GM21367 (cell line): ENCODE results near the gene CIC.
A peak's percentile ranks its signal among the peaks of the same experiment; 100 is the strongest.

Source experiments
- ATAC-seq: cut with Tn5 transposase; IDR thresholded peaks from one replicate; pipeline ENCODE4 v1.9.1; 2021; ENCODE audit not compliant: unreplicated experiment

CIC gene

DNA sequence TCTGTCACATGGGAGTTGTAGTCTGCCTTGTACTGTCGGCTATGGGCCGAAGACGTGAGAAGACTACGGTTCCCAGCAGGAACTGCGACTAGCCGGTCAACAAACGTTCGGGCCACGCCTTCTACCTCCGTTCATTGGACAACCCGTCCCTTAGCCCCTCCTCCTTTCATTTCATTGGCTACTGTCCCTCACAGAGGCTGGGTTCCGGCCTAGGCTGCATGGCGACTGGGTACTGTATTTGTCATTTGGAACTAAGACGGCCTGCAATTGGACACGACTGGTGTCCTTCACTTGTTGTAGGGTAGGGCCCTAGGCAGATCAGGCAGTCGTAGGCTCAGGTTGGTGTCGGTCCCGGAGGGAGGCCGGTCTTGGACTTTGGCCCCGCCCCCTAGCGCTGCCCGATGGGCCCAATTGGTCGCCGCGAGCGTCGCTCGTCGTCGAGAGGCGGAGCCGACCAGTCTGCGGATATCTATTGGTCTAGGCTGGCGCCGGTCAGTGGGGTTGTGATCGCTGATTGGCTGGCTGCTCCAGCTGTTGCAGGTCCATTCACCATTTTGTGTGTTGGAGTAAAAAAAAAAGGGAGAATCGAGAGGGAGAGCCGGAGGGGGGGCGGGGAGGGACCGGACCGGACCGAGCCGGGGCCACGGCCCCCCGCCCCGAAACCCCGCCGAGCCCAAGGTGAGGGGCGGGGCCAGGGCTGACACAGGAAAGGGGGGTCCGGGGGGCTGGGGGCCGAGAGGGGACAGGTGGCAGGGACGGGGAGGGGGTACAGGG, at the start of gene CIC:
TSS of gene CIC (plus strand) at position 549 of the 774 bp plus-strand sequence. CDS start 2,532 bp downstream, outside the sequence.
- peak; percentile 69 for ATAC-seq

DNA sequence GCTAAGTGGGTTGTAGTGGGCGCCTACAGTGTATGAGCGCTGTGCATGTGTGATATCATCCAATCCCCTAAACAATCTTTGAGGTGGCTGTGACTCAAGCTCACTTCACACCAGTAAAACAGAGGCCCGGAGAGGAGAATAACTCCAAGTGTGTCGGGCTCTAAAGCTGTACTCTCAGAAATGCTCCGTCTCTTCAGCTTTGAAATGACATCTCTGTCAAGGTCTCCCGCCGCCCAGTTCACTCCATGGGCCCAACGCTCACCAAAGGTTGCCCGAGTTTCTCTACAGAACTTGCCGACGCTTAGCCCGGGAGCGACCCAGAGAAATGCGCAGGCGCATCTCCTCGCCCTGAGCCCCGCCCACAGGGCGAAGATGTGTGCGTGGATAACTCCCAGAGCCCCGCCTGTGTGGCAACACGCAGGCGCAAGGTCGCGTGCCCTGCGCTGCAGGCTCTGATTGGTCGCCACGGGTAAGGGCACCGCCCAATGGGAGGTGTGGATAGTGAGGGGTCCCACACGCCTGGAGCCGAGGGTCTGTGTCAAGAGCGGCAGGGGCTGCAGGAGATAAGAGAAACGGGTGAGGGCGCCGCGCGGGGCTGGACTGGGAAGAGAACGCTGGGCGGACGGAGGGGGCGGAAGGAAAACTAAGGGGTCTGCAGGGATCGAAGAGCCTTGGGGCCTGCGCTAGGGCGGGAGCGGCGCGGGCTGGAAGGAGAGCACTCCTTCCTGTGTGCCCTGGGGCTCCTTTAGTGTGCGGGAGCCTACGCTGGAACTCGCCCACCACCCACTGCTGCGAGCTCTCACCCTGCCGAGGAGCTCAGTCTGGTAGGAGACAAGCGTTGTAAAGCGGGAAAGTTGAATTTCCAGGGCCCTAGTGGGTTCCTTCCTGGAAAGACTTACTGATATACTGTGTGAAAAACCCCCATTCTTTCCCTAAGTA, 49.0 kb upstream of the CIC start, which contains the start of gene ZNF526:
TSS of gene ZNF526 (plus strand) at position 501 of the 939 bp plus-strand sequence. CDS start 4,092 bp downstream, outside the sequence.
- peak; percentile 62 for ATAC-seq

DNA sequence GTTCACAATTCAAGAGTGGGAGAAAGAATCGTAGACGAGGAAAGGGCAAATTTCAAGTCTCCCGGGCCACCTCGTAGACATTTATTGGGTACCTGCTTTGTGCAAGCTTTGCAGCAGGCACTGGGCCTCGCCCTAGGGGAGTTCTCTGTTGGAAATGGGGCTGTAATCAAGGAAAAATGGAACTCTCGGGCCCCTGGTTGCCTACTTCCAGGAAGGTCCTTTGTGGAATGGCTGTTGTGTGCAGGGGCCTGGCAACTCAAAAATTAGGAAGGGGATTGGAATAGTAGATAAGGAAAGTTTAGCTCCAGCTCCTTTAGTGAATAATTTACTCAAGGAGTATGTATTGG, 48.3 kb upstream of the CIC start:
- no peak for ATAC-seq

DNA sequence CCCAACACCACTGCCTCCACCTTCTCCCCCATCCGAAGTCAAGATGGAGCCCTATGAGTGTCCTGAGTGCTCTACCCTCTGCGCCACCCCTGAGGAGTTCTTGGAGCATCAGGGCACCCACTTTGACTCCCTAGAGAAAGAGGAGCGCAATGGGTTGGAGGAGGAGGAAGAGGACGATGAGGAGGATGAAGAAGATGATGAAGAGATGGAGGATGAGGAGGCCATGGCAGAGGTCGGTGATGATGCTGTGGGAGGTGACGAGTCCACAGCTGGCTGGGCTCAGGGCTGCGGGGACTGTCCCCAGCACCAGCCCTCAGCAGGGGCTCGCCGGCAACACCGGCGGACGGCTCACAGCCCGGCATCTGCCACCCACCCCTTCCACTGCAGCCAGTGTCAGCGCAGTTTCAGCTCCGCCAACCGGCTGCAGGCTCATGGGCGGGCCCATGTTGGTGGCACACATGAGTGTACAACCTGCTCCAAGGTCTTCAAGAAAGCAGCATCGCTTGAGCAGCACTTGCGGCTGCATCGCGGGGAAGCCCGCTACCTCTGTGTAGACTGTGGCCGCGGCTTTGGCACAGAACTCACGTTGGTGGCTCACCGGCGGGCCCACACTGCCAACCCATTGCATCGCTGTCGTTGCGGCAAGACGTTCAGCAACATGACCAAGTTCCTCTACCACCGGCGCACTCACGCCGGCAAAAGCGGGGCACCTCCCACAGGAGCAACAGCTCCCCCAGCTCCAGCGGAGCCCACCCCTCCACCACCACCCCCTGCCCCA, 43.9 kb upstream of the CIC start:
- no peak for ATAC-seq

- no peak for ATAC-seq
Observed at GRCh38 chr19:42225718-42226292, 43.2 kb upstream of the CIC start.

GRCh38 chr19:42226886-42227285, 42.2 kb upstream of the CIC start:
- no peak for ATAC-seq

DNA sequence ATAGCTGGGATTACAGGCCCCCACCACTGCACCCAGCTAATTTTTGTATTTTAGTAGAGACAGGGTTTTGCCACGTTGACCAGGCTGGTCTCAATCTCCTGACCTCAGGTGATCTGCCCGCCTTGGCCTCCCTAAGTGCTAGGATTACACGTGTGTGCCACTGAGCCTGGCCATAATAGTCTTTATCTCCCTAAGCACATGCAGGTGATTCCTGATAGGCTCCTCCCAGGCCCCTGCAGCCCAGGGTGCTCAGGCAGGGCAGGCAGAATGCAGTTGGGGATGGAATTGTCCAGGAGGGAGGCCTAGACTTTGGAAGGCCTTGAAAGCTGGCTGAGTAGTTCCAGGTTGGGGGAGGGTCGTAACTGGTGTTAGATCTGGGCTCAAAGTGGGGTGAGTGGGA, 40.4 kb upstream of the CIC start:
- no peak for ATAC-seq

DNA sequence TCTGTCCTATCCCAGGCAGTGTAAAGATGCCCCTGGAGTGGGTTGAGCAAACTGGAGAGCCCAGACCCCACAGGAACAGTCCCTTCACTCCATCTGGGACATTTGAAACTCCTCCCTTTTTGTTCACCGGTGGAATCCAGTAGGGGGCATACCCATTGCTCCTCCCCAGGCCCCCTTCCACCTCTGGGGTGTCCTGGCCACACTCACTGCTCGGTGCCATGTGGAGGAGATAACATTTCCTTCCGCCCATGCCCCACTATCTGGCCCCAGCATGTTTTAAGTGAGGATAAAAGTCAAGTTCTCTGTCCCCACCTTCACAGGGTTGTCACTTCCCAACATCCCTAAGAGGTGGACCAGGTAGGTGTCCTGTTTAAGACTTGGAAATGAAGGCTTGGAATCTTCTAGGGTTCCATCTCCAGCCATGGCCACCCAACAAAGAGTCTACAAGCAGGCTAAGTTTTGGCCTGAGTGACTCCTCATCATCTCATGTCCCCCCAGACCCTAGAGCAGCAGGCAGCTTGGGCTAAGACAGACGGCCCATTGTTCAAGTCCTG, 39.7 kb upstream of the CIC start:
- ATAC-seq = no peak

DNA sequence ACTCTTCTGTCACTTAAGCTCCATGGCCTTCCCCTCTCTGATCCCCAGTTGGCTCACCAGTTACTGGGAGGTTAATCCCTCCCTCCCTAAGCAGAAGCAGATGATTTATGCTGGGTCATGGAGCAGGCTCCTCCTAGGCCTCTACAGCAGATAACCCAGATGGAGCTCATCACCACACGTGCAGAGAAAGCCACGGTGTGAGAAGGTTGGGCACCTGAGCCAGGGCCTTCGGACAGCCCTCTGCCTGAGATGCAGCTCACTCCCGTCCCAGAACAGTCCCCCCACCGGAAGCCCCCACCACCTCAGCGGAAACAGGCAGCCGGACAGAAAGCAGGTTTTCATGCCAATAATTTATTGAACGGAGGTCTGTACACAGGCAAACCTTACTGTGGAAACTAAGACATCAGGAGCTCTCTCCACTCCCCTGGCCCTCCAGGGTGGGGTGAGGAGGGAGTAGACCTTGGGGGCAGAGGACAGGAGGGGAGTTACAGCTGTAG, 39.1 kb upstream of the CIC start:
- no peak for ATAC-seq

DNA sequence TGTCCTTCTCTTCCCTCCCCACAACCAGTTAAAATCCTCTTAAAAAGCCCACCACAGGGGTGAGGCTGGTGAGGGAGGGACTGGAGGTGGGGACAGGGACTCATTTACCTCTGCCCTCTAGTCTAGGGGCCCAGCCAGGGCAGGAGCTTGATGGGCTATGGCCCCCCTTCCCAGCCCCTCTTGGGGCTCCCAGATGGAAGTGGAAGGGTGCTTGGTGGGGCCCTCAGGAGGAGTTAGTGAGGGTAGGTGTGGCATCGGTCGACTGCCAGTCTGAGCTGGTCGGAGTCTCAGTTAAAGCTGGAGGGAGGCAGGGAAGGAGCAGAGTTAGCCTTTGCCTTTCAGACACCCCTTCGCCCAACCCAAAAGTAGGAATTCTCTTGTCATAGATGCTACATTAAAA, 38.5 kb upstream of the CIC start:
- ATAC-seq = no peak

DNA sequence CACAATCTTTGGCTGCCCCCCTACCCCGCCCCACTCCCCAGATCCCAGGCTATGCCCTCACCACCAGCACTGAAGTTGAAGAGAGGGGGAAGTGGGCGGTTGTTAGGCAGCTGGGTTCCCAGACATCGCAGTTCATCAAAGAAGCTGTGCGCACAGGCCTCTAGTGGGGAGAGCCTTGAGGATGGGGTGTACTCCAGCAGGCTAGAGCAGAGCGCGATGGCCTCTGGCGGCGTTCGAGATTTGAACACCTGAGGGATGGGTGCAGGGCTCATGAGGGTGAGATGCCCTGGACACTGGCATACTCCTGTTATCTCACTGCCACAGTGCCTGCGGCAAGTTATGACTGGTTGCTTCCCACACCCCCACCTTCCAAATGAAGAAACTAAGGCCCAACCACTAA, 36.6 kb upstream of the CIC start:
- ATAC-seq = no peak

GRCh38 chr19:42233106-42233505, 35.9 kb upstream of the CIC start:
- no peak for ATAC-seq

GRCh38 chr19:42233678-42234292, 35.3 kb upstream of the CIC start:
- no peak for ATAC-seq

DNA sequence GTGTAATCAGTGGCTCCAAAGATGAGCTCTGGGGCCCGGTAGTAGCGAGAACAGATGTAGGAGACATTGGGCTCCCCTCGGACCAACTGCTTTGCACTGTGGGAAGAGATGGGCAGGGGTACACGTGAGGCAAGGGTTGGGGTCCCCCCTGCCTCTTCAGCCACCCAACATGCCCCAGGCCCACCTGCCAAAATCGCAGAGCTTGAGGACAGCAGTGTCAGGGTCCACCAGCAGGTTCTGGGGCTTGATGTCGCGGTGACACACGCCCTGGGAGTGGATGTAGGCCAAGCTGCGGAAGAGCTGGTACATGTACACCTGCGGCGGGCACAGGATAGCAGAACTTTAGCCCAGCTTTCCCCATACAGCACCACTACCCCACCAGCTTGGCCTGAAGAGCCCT, 34.7 kb upstream of the CIC start:
- no peak for ATAC-seq

DNA sequence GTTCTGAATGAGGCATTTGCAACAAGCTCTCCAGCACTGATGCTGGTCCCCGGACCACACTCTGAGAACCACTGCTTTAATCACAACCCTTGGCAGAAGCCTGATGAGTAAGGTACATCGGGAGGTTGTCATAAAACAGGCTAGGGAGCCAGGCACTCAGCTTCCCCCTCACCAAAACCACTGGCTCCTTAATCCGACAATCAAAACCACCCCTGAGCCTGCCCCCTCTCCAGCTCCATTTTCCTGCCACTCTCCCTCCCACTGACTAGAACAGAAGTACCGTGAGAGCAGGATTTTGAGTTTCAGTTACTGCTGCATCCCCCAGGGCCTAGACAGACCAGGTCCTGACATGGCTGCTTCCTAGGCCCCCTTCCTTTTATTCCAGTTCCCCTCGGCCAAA, 33.9 kb upstream of the CIC start:
- no peak for ATAC-seq

DNA sequence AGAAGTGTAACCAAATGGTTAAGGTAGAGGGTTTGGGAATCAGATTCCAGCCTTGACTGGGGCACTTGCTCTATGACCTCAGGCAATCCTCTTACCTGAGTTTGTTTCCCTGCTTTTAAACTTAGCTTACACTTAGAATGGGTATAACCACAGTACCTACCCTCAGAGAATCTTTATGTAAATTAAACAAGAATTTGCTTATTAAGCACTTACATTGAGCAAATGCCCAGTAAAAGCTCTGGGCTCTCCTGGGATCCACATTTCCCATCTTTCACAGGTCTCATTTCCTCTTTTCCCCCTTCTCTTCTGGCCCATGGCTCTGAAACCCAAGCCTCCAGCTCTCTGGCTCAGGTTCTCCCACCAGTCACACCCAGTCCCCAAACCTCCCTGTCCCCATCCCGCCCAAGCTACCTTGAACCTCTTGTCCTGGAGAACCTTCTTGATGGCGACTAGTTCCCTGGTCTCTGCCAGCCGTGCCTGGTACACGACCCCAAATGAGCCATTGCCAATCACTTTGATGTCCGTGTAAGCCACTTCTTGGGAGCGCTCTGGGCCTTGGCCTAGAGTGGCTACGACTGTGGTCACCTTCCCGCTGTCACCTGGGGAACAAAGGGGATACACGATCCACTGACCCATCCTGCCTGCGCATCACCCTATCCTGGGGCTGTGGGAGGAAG, 29.4 kb upstream of the CIC start:
- ATAC-seq = no peak

- no peak for ATAC-seq
Observed at GRCh38 chr19:42241279-42241678, 27.8 kb upstream of the CIC start.

- peak; percentile 1 for ATAC-seq
Observed at GRCh38 chr19:42242069-42242511, 27.0 kb upstream of the CIC start.
